HepG2 (cell line): Measurements from ENCODE around the gene CARS2. TPM values are rescaled to one million over a fixed set of nuclear protein-coding genes. Genes with fewer than 3 reads are reported as not detected.

ENCODE experiments used
- ATAC-seq: fragments of 200-7000 bp; cut with Tn5 transposase; 3 replicates; pipeline ENCODE4 v1.9.1; 2020; ENCODE audit warnings: mild to moderate bottlenecking, moderate library complexity
- BruUV-seq: library from RNA; stranded (reverse); fragments of 400-500 nt; replicated peaks from 2 replicates; lab custom pipeline; 2021; lab: Mats Ljungman, UMichigan
- CTCF ChIA-PET: fragments of 300-600 bp; formaldehyde crosslinking; extraction: SDS; loops from one replicate; lab custom pipeline; 2021; ENCODE audit warnings: low total read pairs, inconsistent platforms, low intra/inter-chr PET ratio; lab: Yijun Ruan, JAX
- POLR2A ChIA-PET: fragments of 350-600 bp; sonication (Branson Sonifier 250); formaldehyde crosslinking; loops from one replicate; lab custom pipeline; 2020; ENCODE audit warnings: antibody characterized with exemption, inconsistent platforms; lab: Yijun Ruan, JAX
- DNase-seq: peaks from one replicate; pipeline ENCODE4 v3.0.0-alpha.2; 2015; ENCODE audit warnings: low spot score
- FAIRE-seq: peaks from 3 replicates; lab custom pipeline; 2011; peaks lifted over from hg19 to GRCh38; lab: Jason Lieb, UNC
- H2AFZ ChIP-seq: one replicate; pipeline ENCODE4 v1.6.1; 2011; ENCODE audit warnings: low read length, inconsistent platforms
- H3K27ac ChIP-seq: fragments of 300-600 bp; 3 replicates; pipeline ENCODE4 v1.8.0; 2011; ENCODE audit warnings: mixed run types, mild to moderate bottlenecking, mixed read lengths, low read length, inconsistent platforms; ENCODE audit not compliant: insufficient read depth; ENCODE audit errors: extremely low read length
- H3K27me3 ChIP-seq, 2 experiments: fragments of 200-600 bp in 1 of 2; 2 replicates in 1 of 2; 3 replicates in 1 of 2; pipeline versions ENCODE4 v1.6.0 to v1.8.0; 2011; ENCODE audit warnings: low read length in 2 of 2, mild to moderate bottlenecking in 2 of 2, moderate library complexity in 2 of 2, inconsistent platforms in 1 of 2; ENCODE audit not compliant: insufficient read depth in 2 of 2, control insufficient read depth in 1 of 2
- H3K36me3 ChIP-seq, 2 experiments: fragments of 200-600 bp in 1 of 2; replicated peaks in 1 of 2; 2 replicates in 1 of 2; 3 replicates in 1 of 2; pipeline versions ENCODE4 v1.5.1 to v1.8.0; 2011; ENCODE audit warnings: low read length in 2 of 2, inconsistent platforms in 1 of 2; ENCODE audit not compliant: insufficient read depth in 2 of 2, control insufficient read depth in 1 of 2
- H3K4me1 ChIP-seq: 2 replicates; pipeline ENCODE4 v1.5.1; 2012; ENCODE audit warnings: low read length, inconsistent platforms; ENCODE audit not compliant: insufficient read depth
- H3K4me2 ChIP-seq: 2 replicates; pipeline ENCODE4 v1.6.0; 2011; ENCODE audit warnings: low read depth, low read length, inconsistent platforms
- H3K4me3 ChIP-seq, 3 experiments: fragments of 200-600 bp in 1 of 3; sonication (generic), shearing (Covaris generic) in 1 of 3; replicated peaks in 1 of 3; 2 replicates each; pipeline ENCODE4 v1.5.1; 2011 to 2016; ENCODE audit warnings: low read length in 3 of 3, inconsistent platforms in 2 of 3, low read depth in 2 of 3, mild to moderate bottlenecking in 2 of 3, control low read depth in 1 of 3, mixed read lengths in 1 of 3; ENCODE audit not compliant: insufficient read depth in 1 of 3
- H3K79me2 ChIP-seq: one replicate; pipeline ENCODE4 v1.6.1; 2011; ENCODE audit warnings: low read length, inconsistent platforms; ENCODE audit not compliant: insufficient read depth
- H3K9ac ChIP-seq: 2 replicates; pipeline ENCODE4 v1.6.0; 2011; ENCODE audit warnings: mild to moderate bottlenecking, low read depth, low read length, inconsistent platforms; ENCODE audit not compliant: insufficient read depth
- H3K9me3 ChIP-seq: 2 replicates; pipeline ENCODE4 v1.5.1; 2012; ENCODE audit warnings: mild to moderate bottlenecking, low read length
- H4K20me1 ChIP-seq: 2 replicates; pipeline ENCODE4 v1.6.0; 2011; ENCODE audit warnings: inconsistent platforms, mild to moderate bottlenecking, low read length, moderate library complexity; ENCODE audit not compliant: insufficient read depth
- AHR ChIP-seq: IDR thresholded peaks from 2 replicates; pipeline ENCODE4 v1.6.1; 2018; ENCODE audit warnings: missing genetic modification reagents, missing compliant biosample characterization
- JUNB ChIP-seq: sonication (generic); formaldehyde crosslinking; IDR thresholded peaks from 2 replicates; pipeline ENCODE4 v1.8.0; 2022; ENCODE audit warnings: missing genetic modification reagents, mild to moderate bottlenecking, borderline replicate concordance
- KLF16 ChIP-seq, 2 experiments: sonication (generic) in 1 of 2; formaldehyde crosslinking in 1 of 2; IDR thresholded peaks; 2 replicates each; pipeline versions ENCODE4 v1.6.1 to v1.8.0; 2016 to 2023; ENCODE audit warnings: missing genetic modification reagents in 2 of 2, missing compliant biosample characterization in 1 of 2
- NCOA5 ChIP-seq: sonication (generic); formaldehyde crosslinking; IDR thresholded peaks from 2 replicates; pipeline ENCODE4 v1.4.0; 2020; ENCODE audit warnings: missing genetic modification reagents
- NFKB2 ChIP-seq: sonication (generic); formaldehyde crosslinking; IDR thresholded peaks from 2 replicates; pipeline ENCODE4 v1.4.0; 2020; ENCODE audit warnings: missing genetic modification reagents, borderline replicate concordance
- NKX3-1 ChIP-seq: sonication (generic); formaldehyde crosslinking; IDR thresholded peaks from 2 replicates; pipeline ENCODE4 v1.5.0; 2020; ENCODE audit warnings: missing genetic modification reagents
- SMARCE1 ChIP-seq: fragments of 450-650 bp; IDR thresholded peaks from 2 replicates; pipeline ENCODE4 v1.6.1; 2017; ENCODE audit warnings: borderline replicate concordance
- SRF ChIP-seq: IDR thresholded peaks from 2 replicates; pipeline ENCODE4 v1.6.1; 2011; ENCODE audit warnings: mild to moderate bottlenecking, low read depth, low read length, moderate library complexity
- SRSF1 ChIP-seq: fragments of 200-400 bp; formaldehyde crosslinking; optimal IDR thresholded peaks from 2 replicates; pipeline ENCODE3; 2017; ENCODE audit warnings: mild to moderate bottlenecking, low read depth, low read length, moderate library complexity
- ZNF567 ChIP-seq: sonication (generic); formaldehyde crosslinking; IDR thresholded peaks from 2 replicates; pipeline ENCODE4 v1.8.1; 2023; ENCODE audit warnings: mild to moderate bottlenecking, missing genetic modification reagents, borderline replicate concordance
- ZNF776 ChIP-seq: sonication (generic); formaldehyde crosslinking; IDR thresholded peaks from 2 replicates; pipeline ENCODE4 v1.4.0; 2020; ENCODE audit warnings: mild to moderate bottlenecking, missing genetic modification reagents
- WGBS: methylation state at CpG from one replicate; pipeline ENCODE4 v1.1.6; 2017; ENCODE audit warnings: low lambda C conversion rate; 5-methylcytosine and 5-hydroxymethylcytosine counted together
- in situ Hi-C: cut with HindIII; loops from 2 replicates; pipeline ENCODE4 v1.10.0; 2017; ENCODE audit warnings: low pct_unique_long_range_greater_than_20kb; ENCODE audit not compliant: extremely low pct_ligation_motif_present
- intact Hi-C: fragments of 100-400 bp; cut with micrococcal nuclease; formaldehyde crosslinking; loops from one replicate; pipeline ENCODE4 v1.10.0; 2022; ENCODE audit not compliant: unreplicated experiment
- polyA plus RNA-seq, 8 experiments: library from polyadenylated mRNA; depleted of rRNA in 3 of 8; stranded (reverse) in 7 of 8; unstranded in 1 of 8; fragments of >200 nt; fragmentation: Illumina TruSeq in 4 of 8; extraction: Trizol in 4 of 8; gene quantifications; 2 replicates each; pipeline versions ENCODE4 v1.2.1 to v1.2.3, GENCODE V29; 2011 to 2016; ENCODE audit warnings: low read depth in 4 of 8, missing spikeins in 1 of 8, mixed read lengths in 1 of 8; ENCODE audit not compliant: insufficient read depth in 1 of 8
- total RNA-seq, 5 experiments: library from RNA; depleted of rRNA; stranded (reverse); fragments of >200 nt; fragmentation: Illumina TruSeq; extraction: Trizol; gene quantifications; 2 replicates each; pipeline ENCODE4 v1.2.3, GENCODE V29; 2016; ENCODE audit warnings: low read depth in 1 of 5

CARS2 gene
- total and polyA plus RNA-seq, 2 of the 13 experiments (the other 11 are each of a cell fraction or from before 2014, with no cell fraction given): 41.1 to 59.3 TPM

GRCh38 chr13:110702591-110703526, 3.1 kb downstream of the CARS2 start:
- no TSS peak for BruUV-seq
- Histone ChIP-seq H3K9ac (no peak overlapping the region), H3K9me3 (no peaks in the 10 kb centered on the region)
- DNase-seq: no peak
- WGBS: 97% methylated on average over 11 of the region's 15 CpGs
- no peak for TF ChIP-seq KLF16 (CRISPR knock-in tag; IDR thresholded peaks at IDR 0.05)
- no peak for TF ChIP-seq JUNB (CRISPR knock-in tag)
- TF ChIP-seq NCOA5 (CRISPR knock-in tag): no peak
- TF ChIP-seq AHR (CRISPR knock-in tag): no peak
- TF ChIP-seq SRF: no peak
- TF ChIP-seq SRSF1: no peak
- TF ChIP-seq SMARCE1: no peak
- no peak for TF ChIP-seq ZNF567 (CRISPR knock-in tag)
- no peak for TF ChIP-seq NFKB2 (CRISPR knock-in tag)
- TF ChIP-seq ZNF776 (CRISPR knock-in tag): no peak
- no peak for TF ChIP-seq NKX3-1 (CRISPR knock-in tag)
- TF ChIP-seq, all 625 proteins: peak for 0
- peaks cover 16% of the 10 kb centered on the region for H3K79me2 ChIP-seq
- no peaks in the 10 kb centered on the region for H4K20me1 ChIP-seq
- ATAC-seq: no peak
- intact Hi-C loops (no loop called here), in situ Hi-C loops (loop anchor here (10.0 kb wide), 1 partner anchor 212 kb away; the partner anchor contains the start of gene ANKRD10)
- H2AFZ ChIP-seq: no peak overlapping the region
- ChIA-PET CTCF (no interaction called here), POLR2A (interaction anchor here (0.9 to 3.4 kb wide), 4 partner anchors 10 to 19 kb away, joined by 3 to 10 read pairs (median 5); no protein-coding TSS in a partner anchor)
- H3K4me2 ChIP-seq: no peak overlapping the region
- no peak for FAIRE-seq
- no peak overlapping the region for H3K4me3 ChIP-seq
- no peaks in the 10 kb centered on the region; a peak in 1 of 5 replicates for H3K27me3 ChIP-seq
- peaks cover 48% of the 10 kb centered on the region for H3K4me1 ChIP-seq
- H3K36me3 ChIP-seq: peaks cover 14 to 36% of the 10 kb centered on the region in 2 experiments; a peak in 4 of 5 replicates
- no peak overlapping the region for H3K27ac ChIP-seq
